Esophagus (tissue), 2 donors: ENCODE results near the gene WAPL. TPM values are rescaled to one million over a fixed set of nuclear protein-coding genes. Genes with fewer than 3 reads are reported as not detected.

Source experiments
- H3K27ac ChIP-seq, 2 donors: one replicate each; pipeline ENCODE4 v1.5.1; 2013; ENCODE audit warnings: low read depth in 2 of 2, mild to moderate bottlenecking in 2 of 2, inconsistent platforms in 1 of 2, low read length in 1 of 2, moderate library complexity in 1 of 2
- H3K27me3 ChIP-seq, 2 donors: one replicate each; pipeline ENCODE4 v1.6.1; 2013; ENCODE audit warnings: low read length in 2 of 2, control low read depth in 1 of 2, mild to moderate bottlenecking in 1 of 2; ENCODE audit not compliant: insufficient read depth in 2 of 2, control insufficient read depth in 1 of 2
- H3K36me3 ChIP-seq, 2 donors: one replicate each; pipeline ENCODE4 v1.6.1; 2013; ENCODE audit warnings: low read length in 1 of 2; ENCODE audit not compliant: control insufficient read depth in 2 of 2, insufficient read depth in 2 of 2
- H3K4me1 ChIP-seq, 2 donors: one replicate each; pipeline ENCODE4 v1.6.1; 2013; ENCODE audit warnings: low read length in 1 of 2; ENCODE audit not compliant: control insufficient read depth in 2 of 2, insufficient read depth in 2 of 2
- H3K4me3 ChIP-seq, 2 donors: one replicate each; pipeline ENCODE4 v1.5.1; 2013; ENCODE audit warnings: low read length in 2 of 2, mild to moderate bottlenecking in 2 of 2, low read depth in 1 of 2, moderate library complexity in 1 of 2
- H3K9me3 ChIP-seq, 2 donors: one replicate each; pipeline ENCODE4 v1.6.1; 2013; ENCODE audit warnings: mild to moderate bottlenecking in 2 of 2, low read depth in 1 of 2, low read length in 1 of 2, moderate library complexity in 1 of 2; ENCODE audit not compliant: control insufficient read depth in 2 of 2, insufficient read depth in 1 of 2
- WGBS, 2 donors: extraction: QIAGEN DNeasy Blood & Tissue Kit; methylation state at CpG; one replicate each; pipeline ENCODE4 v1.1.7; 2013; 5-methylcytosine and 5-hydroxymethylcytosine counted together
- polyA plus RNA-seq, 2 donors: library from polyadenylated mRNA; stranded (reverse); fragments of 200-250 nt; gene quantifications; one replicate each; pipeline ENCODE4 v1.2.3, GENCODE V29; 2013
- donor health status: healthy with polysubstance abuse.
- donor health status: Bipolar disorder and iron deficiency.

WAPL gene
- polyA plus RNA-seq, 2 donors: 9.9 to 13.5 TPM

DNA sequence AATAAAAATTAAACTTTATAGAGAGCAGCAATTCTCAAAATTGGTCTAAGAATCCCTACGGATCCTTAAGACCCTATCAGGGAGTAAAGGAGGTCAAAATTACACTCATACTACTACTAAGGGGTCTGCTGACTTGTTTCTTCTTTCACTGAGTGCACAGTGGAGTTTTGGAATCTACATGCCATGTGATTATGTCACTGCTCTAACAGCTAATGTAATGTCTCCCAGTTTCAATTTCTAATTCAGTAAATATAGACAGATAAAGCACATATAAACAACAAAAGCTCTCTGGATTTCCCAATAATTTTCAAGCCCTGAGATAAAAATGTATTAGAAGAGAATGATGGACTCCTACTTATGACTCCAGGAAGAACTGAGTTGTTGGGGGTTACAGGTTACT is 74.6 kb downstream of the WAPL start:
- H3K27me3 ChIP-seq: no peaks in the 10 kb centered on the region
- H3K27ac ChIP-seq: no peak overlapping the region
- WGBS, 2 donors: 68 to 72% methylated on average over 1 of the region's 1 CpG
- peaks cover 8% of the 10 kb centered on the region in 2 donors for H3K36me3 ChIP-seq
- H3K4me3 ChIP-seq: no peak overlapping the region
- no peaks in the 10 kb centered on the region for H3K9me3 ChIP-seq
- no peaks in the 10 kb centered on the region for H3K4me1 ChIP-seq

DNA sequence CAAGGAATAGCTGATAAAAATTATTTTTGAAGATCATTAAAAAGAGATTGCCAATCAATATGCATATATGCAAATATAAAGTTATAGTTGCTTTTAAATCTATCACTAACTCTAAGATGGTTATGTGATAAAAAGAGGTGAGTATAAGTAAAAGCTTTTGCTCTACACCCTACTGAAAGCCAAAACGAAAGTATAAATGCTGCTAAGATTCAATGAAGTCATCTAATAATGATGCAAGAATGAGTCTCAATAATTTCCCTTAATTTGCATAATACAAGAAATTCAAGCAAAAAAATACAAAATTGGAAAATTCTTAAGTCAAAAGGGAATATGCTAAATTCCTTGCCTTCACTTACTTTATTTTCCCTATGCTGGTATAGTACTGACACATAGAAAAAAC is 75.2 kb downstream of the WAPL start:
- peaks cover 4 to 8% of the 10 kb centered on the region in 2 donors for H3K36me3 ChIP-seq
- no peak overlapping the region for H3K4me3 ChIP-seq
- no peak overlapping the region for H3K27ac ChIP-seq
- 75 to 76% methylated on average over 1 of the region's 1 CpG for WGBS, 2 donors
- no peaks in the 10 kb centered on the region for H3K9me3 ChIP-seq
- no peaks in the 10 kb centered on the region for H3K4me1 ChIP-seq
- H3K27me3 ChIP-seq: no peaks in the 10 kb centered on the region

DNA sequence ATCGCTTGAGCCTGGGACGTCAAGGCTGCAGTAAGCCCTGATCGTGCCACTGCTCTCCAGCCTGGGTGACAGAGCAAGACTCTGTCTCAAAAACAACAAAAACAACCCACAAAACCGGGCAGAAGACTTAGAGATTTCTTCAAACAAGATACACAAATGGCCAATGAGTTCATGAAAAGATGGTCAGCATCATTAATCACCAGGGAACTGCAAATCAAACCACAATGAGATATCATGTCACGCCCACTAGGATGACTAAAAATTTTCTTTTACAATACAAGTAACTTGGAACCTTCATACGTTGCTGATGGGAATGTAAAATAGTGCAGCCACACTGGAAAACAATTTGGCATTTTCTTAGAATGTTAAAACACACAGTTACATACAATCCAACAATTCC is 77.7 kb downstream of the WAPL start:
- Histone ChIP-seq H3K9me3 (no peaks in the 10 kb centered on the region), H3K27ac (no peak overlapping the region), H3K4me1 (no peaks in the 10 kb centered on the region), H3K4me3 (no peak overlapping the region), H3K36me3 (peaks cover 8 to 16% of the 10 kb centered on the region in 2 donors), H3K27me3 (no peaks in the 10 kb centered on the region)
- 69 to 77% methylated on average over 6 of the region's 6 CpGs for whole genome bisulfite sequencing, 2 donors

- H3K9me3 ChIP-seq: no peaks in the 10 kb centered on the region
- no peak overlapping the region for H3K27ac ChIP-seq
- no peak overlapping the region for H3K4me3 ChIP-seq
- H3K4me1 ChIP-seq: no peaks in the 10 kb centered on the region
- WGBS, 2 donors: 83 to 86% methylated on average over 2 of the region's 2 CpGs
- peaks cover 5 to 14% of the 10 kb centered on the region in 2 donors for H3K36me3 ChIP-seq
- H3K27me3 ChIP-seq: no peaks in the 10 kb centered on the region
Measured at GRCh38 chr10:86443069-86443468, 78.5 kb downstream of the WAPL start.

GRCh38 chr10:86440874-86441843 is 80.4 kb downstream of the WAPL start:
- WGBS, 2 donors: 93 to 96% methylated on average over 5 of the region's 5 CpGs
- Histone ChIP-seq H3K27me3 (no peaks in the 10 kb centered on the region), H3K4me1 (no peaks in the 10 kb centered on the region), H3K9me3 (no peaks in the 10 kb centered on the region), H3K36me3 (peaks cover 9 to 15% of the 10 kb centered on the region in 2 donors), H3K4me3 (no peak overlapping the region), H3K27ac (no peak overlapping the region)

GRCh38 chr10:86439544-86439943 is 82.0 kb downstream of the WAPL start:
- no peaks in the 10 kb centered on the region for H3K27me3 ChIP-seq
- no peak overlapping the region for H3K4me3 ChIP-seq
- WGBS, 2 donors: 16 to 24% methylated on average over 1 of the region's 1 CpG
- peaks cover 9 to 13% of the 10 kb centered on the region in 2 donors for H3K36me3 ChIP-seq
- H3K9me3 ChIP-seq: no peaks in the 10 kb centered on the region
- H3K4me1 ChIP-seq: no peaks in the 10 kb centered on the region
- no peak overlapping the region for H3K27ac ChIP-seq

- Histone ChIP-seq H3K9me3 (no peaks in the 10 kb centered on the region), H3K27me3 (no peaks in the 10 kb centered on the region), H3K27ac (no peak overlapping the region), H3K4me3 (no peak overlapping the region), H3K4me1 (no peaks in the 10 kb centered on the region), H3K36me3 (peaks cover 9 to 13% of the 10 kb centered on the region in 2 donors)
- 56 to 82% methylated on average over 8 of the region's 8 CpGs for WGBS, 2 donors
Measured at GRCh38 chr10:86438091-86438749, 83.4 kb downstream of the WAPL start.

DNA sequence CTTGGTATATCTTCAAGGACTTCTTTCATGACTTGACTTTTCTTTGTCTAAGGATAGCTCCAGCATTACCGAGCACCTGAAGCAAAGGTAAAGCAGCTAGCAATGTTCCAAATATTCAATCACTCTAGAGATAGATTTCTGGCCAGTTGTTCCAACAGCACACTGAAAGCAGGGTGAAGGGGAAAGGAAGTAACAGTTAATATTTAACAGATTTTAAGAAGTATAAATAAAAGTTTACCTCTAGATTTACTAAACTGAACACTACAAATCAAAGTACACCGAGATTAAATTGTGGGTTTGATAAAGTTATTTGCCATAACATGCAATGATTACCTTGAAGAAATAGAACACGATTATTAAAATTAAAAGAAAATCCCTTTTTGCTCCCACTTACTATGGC is 84.1 kb downstream of the WAPL start:
- peaks cover 9 to 13% of the 10 kb centered on the region in 2 donors for H3K36me3 ChIP-seq
- 63 to 84% methylated on average over 3 of the region's 3 CpGs for WGBS, 2 donors

GRCh38 chr10:86436963-86437362 is 84.6 kb downstream of the WAPL start:
- 80 to 92% methylated on average over 2 of the region's 2 CpGs for WGBS, 2 donors

More for the DNA sequence above, 84.1 kb downstream of the WAPL start:
- H3K4me3 ChIP-seq: no peak overlapping the region
- H3K27ac ChIP-seq: no peak overlapping the region
- no peaks in the 10 kb centered on the region for H3K4me1 ChIP-seq
- no peaks in the 10 kb centered on the region for H3K27me3 ChIP-seq
- no peaks in the 10 kb centered on the region for H3K9me3 ChIP-seq

More at GRCh38 chr10:86436963-86437362, 84.6 kb downstream of the WAPL start:
- H3K27ac ChIP-seq: no peak overlapping the region
- H3K36me3 ChIP-seq: peaks cover 9 to 13% of the 10 kb centered on the region in 2 donors
- no peaks in the 10 kb centered on the region for H3K9me3 ChIP-seq
- no peaks in the 10 kb centered on the region for H3K27me3 ChIP-seq
- H3K4me3 ChIP-seq: no peak overlapping the region
- H3K4me1 ChIP-seq: no peaks in the 10 kb centered on the region
